Suprapubic skin (tissue), 3 donors: ENCODE results near the gene COBLL1.

Experiments used
- CTCF ChIP-seq, 2 donors: fragments of 200-600 bp in 1 of 2; fragments of 450-650 bp in 1 of 2; sonication (generic) in 1 of 2; IDR thresholded peaks; one replicate each; pipeline ENCODE4 v1.5.1; 2016 to 2019; ENCODE audit warnings: antibody characterized with exemption in 2 of 2, mild to moderate bottlenecking in 1 of 2, moderate library complexity in 1 of 2
- EP300 ChIP-seq: sonication (generic); formaldehyde crosslinking; IDR thresholded peaks from one replicate; pipeline ENCODE4 v1.6.1; 2017; ENCODE audit warnings: antibody characterized with exemption

- no peak for TF ChIP-seq EP300
- TF ChIP-seq CTCF (IDR thresholded peaks at IDR 0.05) = no peak
Observed at GRCh38 chr2:164875334-164876205, 33.9 kb upstream of the COBLL1 start.
